IPS DF 4.7 (cell line): ENCODE measurements around the gene SV2C.

Experiments used
- DNase-seq: peaks from one replicate; pipeline ENCODE4 v3.0.0-alpha.2; 2013; ENCODE audit warnings: low spot score; ENCODE audit errors: extremely low read depth

Gene SV2C

GRCh38 chr5:76250463-76250862, 167.3 kb downstream of the SV2C start:
- DNase-seq, result no peak

- no peak for DNase-seq
Measured at GRCh38 chr5:76251656-76252055, 168.5 kb downstream of the SV2C start.

GRCh38 chr5:76252437-76252836, 169.3 kb downstream of the SV2C start:
- no peak for DNase-seq

- peak; percentile 49 for DNase-seq
Measured at GRCh38 chr5:76256116-76256889, 173.1 kb downstream of the SV2C start.

GRCh38 chr5:76257225-76257833, 174.1 kb downstream of the SV2C start:
- no peak for DNase-seq

GRCh38 chr5:76257897-76258296, 174.7 kb downstream of the SV2C start:
- no peak for DNase-seq

- no peak for DNase-seq
Measured at GRCh38 chr5:76264681-76265080, 181.5 kb downstream of the SV2C start.

GRCh38 chr5:76269259-76269931, 186.2 kb downstream of the SV2C start:
- no peak for DNase-seq

- no peak for DNase-seq
Measured at GRCh38 chr5:76269932-76270610, 186.9 kb downstream of the SV2C start.

- no peak for DNase-seq
Measured at GRCh38 chr5:76271836-76272235, 188.7 kb downstream of the SV2C start.

GRCh38 chr5:76273206-76273885, 190.2 kb downstream of the SV2C start:
- DNase-seq, result no peak

GRCh38 chr5:76274571-76274970, 191.4 kb downstream of the SV2C start:
- no peak for DNase-seq

GRCh38 chr5:76277736-76278135, 194.6 kb downstream of the SV2C start:
- no peak for DNase-seq

- DNase-seq, result no peak
Measured at GRCh38 chr5:76278261-76278789, 195.1 kb downstream of the SV2C start.

- no peak for DNase-seq
Measured at GRCh38 chr5:76280494-76280893, 197.3 kb downstream of the SV2C start.

GRCh38 chr5:76283670-76284069, 200.5 kb downstream of the SV2C start:
- DNase-seq, result no peak

- no peak for DNase-seq
Measured at GRCh38 chr5:76289692-76290091, 206.5 kb downstream of the SV2C start.

GRCh38 chr5:76290321-76290757, 207.2 kb downstream of the SV2C start:
- no peak for DNase-seq

GRCh38 chr5:76291305-76292077, 208.3 kb downstream of the SV2C start:
- DNase-seq, result no peak

- DNase-seq, result no peak
Measured at GRCh38 chr5:76292620-76293322, 209.6 kb downstream of the SV2C start.
